HK-2 (cell line): ENCODE data around the gene RNF141.

Experiments used
- DNase-seq: peaks from one replicate; pipeline ENCODE4 v3.0.0-alpha.2; 2018; ENCODE audit not compliant: unreplicated experiment

RNF141 gene

DNA sequence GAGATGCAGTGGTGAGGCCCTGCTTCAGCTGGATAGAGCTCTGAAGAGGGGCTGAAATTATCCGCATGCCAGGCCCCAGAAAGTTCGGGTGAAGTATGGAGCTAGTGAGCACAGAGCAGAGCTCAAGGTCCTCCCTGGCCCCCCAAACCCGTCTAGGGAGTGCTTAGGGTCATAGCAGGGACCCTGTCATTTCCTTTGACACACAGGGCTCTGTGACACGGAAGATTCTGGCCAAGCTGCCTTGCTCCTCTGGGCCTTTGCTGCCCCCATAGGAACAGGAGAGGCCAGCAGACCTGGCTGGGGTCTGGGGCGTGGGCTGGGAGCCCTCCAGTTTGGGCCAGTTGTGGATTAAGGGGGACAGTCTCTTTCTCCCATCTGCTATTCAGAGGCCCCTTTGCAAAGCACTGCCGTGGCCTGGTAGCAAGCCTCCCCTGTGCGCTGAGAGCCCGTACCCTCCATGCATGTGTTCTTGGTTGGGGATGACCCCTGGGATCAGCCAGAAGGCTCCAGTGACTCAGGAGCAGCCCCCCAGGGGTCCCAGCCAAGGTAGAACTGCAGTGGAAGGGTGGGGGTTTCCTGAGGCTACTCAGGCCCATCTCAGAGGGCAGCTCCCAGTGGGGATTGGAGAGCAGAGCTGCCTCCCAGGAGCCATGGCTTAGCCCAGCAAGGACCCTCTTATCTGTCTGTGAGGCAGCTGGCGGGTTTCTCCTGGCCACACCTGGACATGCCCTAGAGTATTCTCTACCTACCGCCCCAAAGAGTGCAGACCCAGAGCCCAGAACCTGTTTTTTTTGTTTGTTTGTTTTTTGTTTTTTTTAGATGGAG lies 42.3 kb downstream of the RNF141 start:
- DNase-seq: no peak

- no peak for DNase-seq
These were observed 43.0 kb downstream of the RNF141 start for GRCh38 chr11:10498022-10498400.

DNA sequence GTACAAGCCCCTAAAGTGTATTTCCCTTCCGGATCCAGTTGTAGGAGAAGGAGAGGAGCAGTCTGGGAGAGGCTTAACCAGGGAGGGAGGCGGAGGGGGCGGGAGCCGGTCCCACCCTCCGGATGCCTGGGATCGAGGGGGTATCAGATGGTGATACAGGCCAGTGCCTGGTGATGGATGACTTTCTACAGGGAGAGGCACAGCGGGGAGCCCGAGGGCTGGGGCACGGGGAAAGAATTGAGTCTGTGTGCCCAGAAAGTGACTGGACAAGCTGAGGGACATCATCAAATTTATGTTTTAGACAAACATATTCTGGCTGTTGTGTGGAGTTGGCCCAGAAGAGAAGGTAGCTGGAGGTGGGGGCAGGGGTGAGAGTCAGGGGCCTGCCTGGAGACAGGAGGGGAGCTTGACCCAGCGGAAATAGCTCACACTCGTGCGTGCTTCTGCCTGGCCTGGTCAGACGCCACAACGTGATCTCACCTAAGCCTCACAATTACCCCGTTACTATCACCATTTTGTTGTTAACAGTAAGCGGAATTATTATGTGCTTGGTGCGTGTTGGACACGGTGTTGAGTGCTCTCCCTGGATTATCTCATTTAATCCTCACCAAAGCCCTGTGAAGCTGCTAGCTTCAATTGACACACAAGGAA lies 43.5 kb downstream of the RNF141 start:
- DNase-seq: no peak

- no peak for DNase-seq
These were observed 44.6 kb downstream of the RNF141 start for GRCh38 chr11:10496296-10496936.

DNA sequence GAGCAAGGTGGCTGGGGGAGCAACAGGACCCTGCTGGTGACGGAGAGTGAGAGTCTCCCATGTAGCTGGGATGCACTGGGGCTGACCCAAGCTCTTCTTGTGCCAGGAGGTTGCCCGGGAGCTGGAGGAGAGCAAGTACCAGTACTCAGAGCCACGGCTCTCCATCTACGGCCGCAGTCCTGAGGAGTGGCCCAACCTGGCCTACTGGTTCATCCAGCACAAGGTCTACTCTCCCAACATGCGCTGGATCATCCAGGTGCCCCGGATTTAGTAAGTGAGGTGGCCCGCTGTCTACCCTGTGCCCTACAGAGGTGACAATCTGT lies 45.6 kb downstream of the RNF141 start:
- DNase-seq: no peak

- DNase-seq: no peak
These were observed 46.1 kb downstream of the RNF141 start for GRCh38 chr11:10494636-10495463.

- DNase-seq: no peak
These were observed 47.8 kb downstream of the RNF141 start for GRCh38 chr11:10493041-10493663.

GRCh38 chr11:10492084-10492483 lies 48.9 kb downstream of the RNF141 start:
- no peak for DNase-seq

- peak; percentile 82 for DNase-seq
These were observed 50.4 kb downstream of the RNF141 start for GRCh38 chr11:10490398-10491241.

GRCh38 chr11:10490032-10490397 lies 51.0 kb downstream of the RNF141 start:
- no peak for DNase-seq

GRCh38 chr11:10488934-10489691 lies 51.9 kb downstream of the RNF141 start:
- DNase-seq: no peak

DNA sequence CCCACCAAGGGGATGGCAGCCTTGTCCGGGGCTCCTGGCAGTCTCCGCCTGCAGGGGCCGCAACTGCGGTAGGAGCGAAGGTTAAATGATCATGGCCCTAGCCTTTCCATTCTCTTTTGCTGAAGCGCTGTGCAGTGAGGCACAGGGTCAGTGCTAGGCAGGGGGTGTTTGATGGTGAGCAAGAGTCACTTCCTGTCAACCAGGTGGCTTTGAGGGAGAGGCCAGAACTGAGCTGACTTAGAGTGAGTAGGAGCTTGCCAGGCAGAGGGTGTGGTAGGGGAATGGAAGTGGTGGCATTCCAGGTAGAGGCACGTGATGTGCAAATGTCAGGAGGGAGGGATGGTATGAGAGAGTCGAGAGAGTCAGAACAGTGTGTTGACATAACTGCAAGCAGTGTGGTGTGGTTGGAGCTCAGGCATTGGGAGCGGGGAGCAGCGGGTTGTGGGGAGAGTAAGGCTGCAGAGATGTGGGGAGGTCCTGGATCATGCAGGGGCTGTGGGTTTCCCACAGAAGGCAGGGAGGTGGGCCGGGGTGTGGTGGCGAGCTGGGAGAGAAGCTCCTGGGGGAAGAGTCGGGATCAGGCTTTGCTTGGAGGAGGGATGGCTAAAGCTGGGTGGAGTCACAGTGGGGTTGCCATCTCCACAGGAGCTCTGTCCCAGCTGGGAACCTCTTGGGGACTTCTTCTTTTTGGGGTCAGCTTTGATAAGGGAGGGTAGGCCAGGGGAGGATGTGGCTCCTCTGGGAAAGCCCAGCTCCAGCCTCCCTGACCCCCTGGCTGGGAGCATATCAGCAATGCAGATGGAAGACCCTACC lies 52.7 kb downstream of the RNF141 start:
- DNase-seq: peak; percentile 17

- no peak for DNase-seq
These were observed 53.9 kb downstream of the RNF141 start for GRCh38 chr11:10487002-10487647.

DNA sequence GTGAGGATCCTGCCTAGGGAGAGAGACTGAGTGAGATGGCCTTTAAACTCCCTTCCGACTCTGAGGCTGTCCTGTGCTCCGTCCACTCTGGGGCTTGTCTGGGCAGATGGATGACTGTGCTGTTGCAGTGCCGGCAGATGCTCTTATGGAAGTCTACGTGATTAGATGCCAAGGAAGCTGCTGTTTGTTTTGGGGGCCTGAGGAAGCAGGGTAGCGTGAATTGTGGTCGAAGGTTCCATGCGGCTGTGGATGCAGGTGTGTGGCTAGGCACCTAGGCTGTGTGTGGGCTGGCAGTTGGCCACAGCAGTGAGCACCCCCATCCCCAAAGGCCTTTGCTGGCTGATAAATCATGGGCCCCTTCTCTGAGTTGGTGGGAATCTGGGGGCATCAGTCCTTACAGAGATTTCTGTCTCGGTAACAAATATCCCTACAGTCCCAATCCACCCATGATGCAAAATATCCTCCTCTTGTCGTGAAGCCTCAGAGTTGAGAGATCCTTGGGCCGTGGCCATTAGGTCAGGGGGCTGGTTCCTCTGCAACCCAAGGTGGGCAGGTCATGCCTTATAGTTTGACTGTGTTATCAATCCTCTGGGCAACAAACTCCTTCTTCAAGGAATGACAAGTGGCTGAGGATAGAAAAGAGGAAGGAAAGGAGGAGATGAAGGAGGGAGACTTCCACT lies 54.7 kb downstream of the RNF141 start:
- DNase-seq: no peak

DNA sequence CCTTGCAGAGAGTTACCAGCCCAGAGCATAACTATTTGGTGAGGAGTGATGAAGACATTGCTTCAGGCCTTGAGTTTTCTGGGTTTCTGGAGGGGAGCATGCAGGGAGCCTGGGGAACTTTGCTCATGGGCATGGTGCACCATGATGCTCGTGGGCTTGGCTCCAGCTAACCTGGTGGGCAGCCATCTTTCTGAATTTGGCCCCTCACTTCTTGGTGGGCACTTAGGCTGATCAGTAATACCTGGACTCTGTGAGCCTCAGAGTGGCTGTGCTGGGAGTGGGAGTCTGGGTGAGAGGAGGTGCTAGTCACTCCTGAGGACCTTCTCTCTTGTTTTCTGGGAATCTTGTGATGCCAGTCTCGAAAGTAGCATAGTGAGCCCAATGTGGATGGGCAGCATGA lies 55.3 kb downstream of the RNF141 start:
- no peak for DNase-seq

DNA sequence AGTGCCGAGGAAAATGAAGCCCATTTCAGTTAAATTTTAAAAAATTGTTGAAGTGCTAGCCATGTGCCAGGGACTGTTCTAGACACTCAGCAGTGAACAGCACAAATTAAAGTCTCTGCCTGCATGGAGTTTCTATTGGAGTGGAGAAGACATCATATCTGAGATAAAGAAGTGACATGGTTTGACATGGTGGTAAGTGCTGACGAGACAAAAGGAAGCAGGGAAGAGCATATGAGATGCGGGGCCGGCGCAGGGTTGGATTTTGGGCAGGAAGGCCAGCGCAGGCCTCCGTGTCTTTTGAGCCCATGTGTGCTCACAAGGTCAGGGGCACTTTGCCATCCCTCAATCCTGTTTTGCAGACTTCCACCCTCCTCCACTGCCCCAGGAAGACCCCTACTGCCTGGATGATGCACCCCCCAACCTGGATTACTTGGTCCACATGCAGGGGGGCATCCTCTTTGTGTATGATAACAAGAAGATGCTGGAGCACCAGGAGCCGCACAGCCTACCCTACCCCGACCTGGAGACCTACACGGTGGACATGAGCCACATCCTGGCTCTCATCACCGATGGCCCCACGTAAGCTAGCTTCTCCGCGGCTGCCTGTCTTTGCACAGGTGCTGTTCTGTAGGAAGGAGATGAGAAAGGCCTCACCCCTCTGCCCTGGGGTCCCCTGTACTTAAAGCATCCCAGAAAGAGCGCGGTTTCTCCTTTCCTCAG lies 56.4 kb downstream of the RNF141 start:
- no peak for DNase-seq

GRCh38 chr11:10483584-10483983 lies 57.4 kb downstream of the RNF141 start:
- DNase-seq: no peak

DNA sequence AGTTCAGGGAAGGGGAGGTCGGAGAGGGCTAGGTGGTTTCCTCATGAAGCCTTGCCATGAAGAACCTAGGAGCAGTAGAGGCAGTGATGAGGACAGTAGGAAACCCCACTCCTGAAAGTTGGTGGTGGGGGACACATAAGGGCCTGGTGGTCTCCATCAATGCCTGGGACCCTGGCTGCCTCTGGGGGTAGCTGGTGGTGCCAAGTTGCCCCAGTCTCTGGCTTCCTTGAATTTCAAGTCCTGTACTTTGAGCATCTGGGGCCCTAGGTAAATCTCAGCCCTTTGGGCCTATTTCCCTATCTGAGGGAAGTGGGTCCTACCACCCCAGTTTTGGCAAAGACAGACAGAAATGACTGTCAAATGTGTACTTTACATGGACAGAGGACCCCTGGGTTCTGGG lies 57.8 kb downstream of the RNF141 start:
- no peak for DNase-seq
